Heart right ventricle (tissue), 16 donors: ENCODE measurements around the gene POLRMT. TPM values are rescaled to one million over a fixed set of nuclear protein-coding genes. Genes with fewer than 3 reads are reported as not detected.

ENCODE experiments used
- ATAC-seq, 8 donors: fragments of 200-7000 bp; cut with Tn5 transposase; one replicate each; pipeline ENCODE4 v1.9.1; 2020; ENCODE audit warnings: mild to moderate bottlenecking in 8 of 8, moderate library complexity in 8 of 8, moderate number of reproducible peaks in 1 of 8
- DNase-seq, 2 donors: peaks; one replicate each; pipeline ENCODE4 v3.0.0-alpha.2; 2020
- H3K27ac ChIP-seq, 10 donors: fragments of 200-600 bp; sonication (generic) in 2 of 10; one replicate each; pipeline versions ENCODE4 v1.5.0 to v1.8.0; 2020 to 2022; ENCODE audit warnings: mild to moderate bottlenecking in 3 of 10
- H3K27me3 ChIP-seq, 7 donors: fragments of 200-600 bp; one replicate each; pipeline ENCODE4 v1.8.0; 2021 to 2022; ENCODE audit warnings: mild to moderate bottlenecking in 2 of 7
- H3K36me3 ChIP-seq, 9 donors: fragments of 200-600 bp; sonication (generic) in 1 of 9; one replicate each; pipeline versions ENCODE4 v1.5.0 to v1.8.0; 2020 to 2022; ENCODE audit warnings: mild to moderate bottlenecking in 2 of 9
- H3K4me1 ChIP-seq, 9 donors: fragments of 200-600 bp; sonication (generic) in 1 of 9; one replicate each; pipeline versions ENCODE4 v1.5.0 to v1.8.0; 2020 to 2022; ENCODE audit warnings: mild to moderate bottlenecking in 4 of 9
- H3K4me3 ChIP-seq, 10 donors: fragments of 200-600 bp; sonication (generic) in 2 of 10; one replicate each; pipeline versions ENCODE4 v1.5.0 to v1.8.0; 2020 to 2022; ENCODE audit warnings: mild to moderate bottlenecking in 7 of 10, moderate library complexity in 2 of 10
- H3K9me3 ChIP-seq, 11 donors: fragments of 200-600 bp in 10 of 11; sonication (generic) in 2 of 11; one replicate each; pipeline versions ENCODE4 v1.5.0 to v1.8.0; 2013 to 2022; ENCODE audit warnings: mild to moderate bottlenecking in 2 of 11, control low read depth in 1 of 11, moderate library complexity in 1 of 11
- CTCF ChIP-seq, 9 donors: fragments of 200-600 bp; sonication (generic) in 2 of 9; IDR thresholded peaks; one replicate each; pipeline versions ENCODE4 v1.5.0 to v1.8.0; 2021 to 2022; ENCODE audit warnings: antibody characterized with exemption in 9 of 9, mild to moderate bottlenecking in 5 of 9, moderate library complexity in 1 of 9
- WGBS, 2 donors: extraction: QIAGEN DNeasy Blood & Tissue Kit; methylation state at CpG; one replicate each; pipeline ENCODE4 v1.1.7; 2013; ENCODE audit warnings: inconsistent platforms in 1 of 2; 5-methylcytosine and 5-hydroxymethylcytosine counted together
- intact Hi-C, 10 donors: fragments of 100-400 bp; cut with DNase I; formaldehyde crosslinking; loops; one replicate each; pipeline versions ENCODE4 v1.11.1 to v1.14.2; 2022
- polyA plus RNA-seq, 2 donors: library from polyadenylated mRNA; stranded (reverse); fragments of 200-250 nt; gene quantifications; one replicate each; pipeline ENCODE4 v1.2.3, GENCODE V29; 2013
- total RNA-seq, 10 donors: library from RNA; stranded (reverse); fragmentation: NEBNext Ultra II Directional in 3 of 10; extraction: Animal tissue kit (Norgen Biotek cat#: 25700) in 3 of 10; gene quantifications; one replicate each; pipeline versions ENCODE4 v1.2.1 to v1.2.4, GENCODE V29; 2021 to 2023
- donor health status: Arrhythmogenic right ventricular cardiomyopathy.
- donor health status: ischemic (EF 13 %, LVEDD 7.1; RV severe dilation, severe dysfunction).
- donor health status: healthy with polysubstance abuse.
- donor health status: DM: no; HTN: yes; CAD: no.
- donor health status: DM: no; HTN: no; CAD: no.
- donor health status: ischemic (EF 25% LVEDD 6.9; RV normal size, moderate dysfunction).
- donor health status: ischemic (EF 25% LVEDD 5.7; RV mildly dilated, moderate dysfunction).
- donor health status: healthy.
- donor health status: DM: yes; HTN: yes; CAD: no.
- donor health status: Ischemic cardiomyopathy.
- donor health status: ischemic (EF 35%, LVEDD 5.7; RV mildly dilated, moderate dysfunction).
- donor health status: nonischemic (EF 11% LVEDD 7.7; RV severe dilation, severe dysfunction).
- donor health status: DM: yes; HTN: yes; CAD: no.
- donor health status: PGD.
- donor health status: ischemic (EF 29% LVEDD 5.4; RV normal size, mild dysfunction).
- donor health status: nonischemic (EF 23%, LVEDD 6.1; RV moderate dilation, normal function).

POLRMT gene
- total and polyA plus RNA-seq, 12 donors = 37.2 to 159 (median 45.3) TPM

GRCh38 chr19:624433-625109 is 8.8 kb downstream of the POLRMT start:
- 90 to 93% methylated on average over 24 of the region's 24 CpGs for WGBS, 2 donors
- intact Hi-C loops = no loop called here
- no peak overlapping the region for H3K27ac ChIP-seq
- H3K36me3 ChIP-seq = peaks cover 0 to 91% (median 39%) of the 10 kb centered on the region in 9 donors
- H3K4me1 ChIP-seq = peaks cover 0 to 4% (median 0%) of the 10 kb centered on the region in 9 donors
- TF ChIP-seq CTCF (IDR thresholded peaks at IDR 0.05) = no peak
- no peaks in the 10 kb centered on the region for H3K9me3 ChIP-seq
- ATAC-seq = no peak
- no peak overlapping the region for H3K4me3 ChIP-seq
- H3K27me3 ChIP-seq = no peaks in the 10 kb centered on the region
- DNase-seq = no peak

GRCh38 chr19:623974-624373 is 9.4 kb downstream of the POLRMT start:
- Histone ChIP-seq H3K4me3 (no peak overlapping the region), H3K27ac (no peak overlapping the region), H3K27me3 (no peaks in the 10 kb centered on the region), H3K4me1 (no peaks in the 10 kb centered on the region), H3K36me3 (peaks cover 0 to 91% (median 45%) of the 10 kb centered on the region in 9 donors), H3K9me3 (no peaks in the 10 kb centered on the region)
- ATAC-seq = peak in 2 of 8 donors; percentile 34 to 45
- TF ChIP-seq CTCF (IDR thresholded peaks at IDR 0.05) = no peak
- no peak for DNase-seq
- 70 to 87% methylated on average over 24 of the region's 24 CpGs for WGBS, 2 donors
- intact Hi-C loops = no loop called here

- TF ChIP-seq CTCF (IDR thresholded peaks at IDR 0.05) = no peak
- ATAC-seq (no peak), DNase-seq (no peak)
- 94 to 96% methylated on average over 44 of the region's 44 CpGs for WGBS, 2 donors
- peaks cover 0 to 91% (median 51%) of the 10 kb centered on the region in 9 donors for H3K36me3 ChIP-seq
- H3K27ac ChIP-seq = no peak overlapping the region
- no peak overlapping the region for H3K4me3 ChIP-seq
- H3K9me3 ChIP-seq = no peaks in the 10 kb centered on the region
- intact Hi-C loops = no loop called here
- H3K4me1 ChIP-seq = no peaks in the 10 kb centered on the region
- no peaks in the 10 kb centered on the region for H3K27me3 ChIP-seq
Measured at GRCh38 chr19:623175-623916, 10.0 kb downstream of the POLRMT start.

- intact Hi-C loops = no loop called here
- peaks cover 0 to 91% (median 57%) of the 10 kb centered on the region in 9 donors for H3K36me3 ChIP-seq
- 96 to 97% methylated on average over 32 to 37 of the region's 37 CpGs for WGBS, 2 donors
Measured at GRCh38 chr19:622666-623065, 10.7 kb downstream of the POLRMT start.

More at GRCh38 chr19:622666-623065, 10.7 kb downstream of the POLRMT start:
- Histone ChIP-seq H3K4me3 (no peak overlapping the region), H3K9me3 (no peaks in the 10 kb centered on the region), H3K27me3 (no peaks in the 10 kb centered on the region), H3K4me1 (no peaks in the 10 kb centered on the region), H3K27ac (no peak overlapping the region)
- no peak for ATAC-seq
- DNase-seq = no peak
- no peak for TF ChIP-seq CTCF (IDR thresholded peaks at IDR 0.05)
